IgD-negative memory B cell (primary cell): ENCODE data around the gene PRPF38B. TPM values are rescaled to one million over a fixed set of nuclear protein-coding genes. Genes with fewer than 3 reads are reported as not detected.

ENCODE experiments used
- H3K27ac Mint-ChIP-seq, 3 donors: one replicate each; pipeline ENCODE4 v1.8.0; 2020 to 2022; ENCODE audit warnings: mild to moderate bottlenecking in 3 of 3, mixed read lengths in 3 of 3, moderate library complexity in 1 of 3
- H3K27me3 Mint-ChIP-seq: one replicate; pipeline ENCODE4 v1.8.0; 2021; ENCODE audit warnings: mixed read lengths
- H3K36me3 Mint-ChIP-seq: one replicate; pipeline ENCODE4 v1.8.0; 2020; ENCODE audit warnings: mild to moderate bottlenecking, mixed read lengths
- H3K4me1 Mint-ChIP-seq, 3 donors: one replicate each; pipeline ENCODE4 v1.8.0; 2020 to 2022; ENCODE audit warnings: mixed read lengths in 3 of 3, mild to moderate bottlenecking in 1 of 3
- H3K4me3 Mint-ChIP-seq, 4 donors: one replicate each; pipeline ENCODE4 v1.8.0; 2020 to 2022; ENCODE audit warnings: mild to moderate bottlenecking in 4 of 4, mixed read lengths in 4 of 4, moderate library complexity in 3 of 4
- H3K9me3 Mint-ChIP-seq, 3 donors: one replicate each; pipeline ENCODE4 v1.8.0; 2020 to 2021; ENCODE audit warnings: mixed read lengths in 3 of 3, mild to moderate bottlenecking in 1 of 3
- polyA plus RNA-seq: library from polyadenylated mRNA; unstranded; fragments of 300-500 nt; fragmentation: Illumina TruSeq; gene quantifications from one replicate; pipeline ENCODE4 v1.2.3, GENCODE V29; 2021

Gene PRPF38B
- polyA plus RNA-seq, 1 donor from 2014 or later = 26.2 TPM

DNA sequence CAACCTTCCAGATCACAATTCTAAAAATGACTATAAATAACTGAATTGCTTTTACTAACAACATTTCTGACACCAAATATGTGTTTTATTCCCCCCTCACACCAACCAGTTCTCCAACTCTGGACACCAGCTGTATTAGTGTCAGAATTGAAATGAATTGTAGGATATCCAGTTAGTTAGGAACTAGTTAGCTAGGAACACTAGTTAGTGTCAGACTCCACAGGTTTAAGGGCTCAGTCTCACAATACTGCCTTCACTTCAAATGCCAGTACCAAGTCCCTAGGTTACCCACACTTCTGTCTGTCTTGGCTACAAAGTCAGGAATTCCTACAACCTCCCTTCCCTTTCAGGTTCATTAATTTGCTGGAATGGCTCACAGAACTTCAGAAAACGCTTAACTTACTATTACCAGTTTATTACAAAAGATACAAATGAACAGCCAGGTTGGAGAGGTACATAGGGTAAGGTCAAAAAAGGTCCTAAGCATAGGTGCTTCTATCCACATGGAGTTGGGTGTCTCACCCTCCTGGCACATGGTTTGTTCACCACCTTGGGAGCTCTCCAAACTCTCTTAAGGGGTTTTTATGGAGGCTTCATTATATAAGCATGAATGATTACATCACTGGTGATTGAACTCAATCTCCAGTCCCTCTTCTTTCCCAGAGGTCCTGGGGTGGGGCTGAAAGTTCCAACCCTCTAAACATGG, 58.5 kb downstream of the PRPF38B start:
- peaks cover 2% of the 10 kb centered on the region for H3K36me3 Mint-ChIP-seq
- no peaks in the 10 kb centered on the region for H3K27me3 Mint-ChIP-seq
- peaks cover 19 to 24% (median 21%) of the 10 kb centered on the region in 3 donors for H3K4me1 Mint-ChIP-seq
- H3K4me3 Mint-ChIP-seq = peak overlapping the region in 1 of 4 donors; percentile 57
- peak overlapping the region in 1 of 3 donors; percentile 44 for H3K27ac Mint-ChIP-seq
- no peaks in the 10 kb centered on the region for H3K9me3 Mint-ChIP-seq

Other genes with a start within 250 kb of the PRPF38B start
- gene NBPF6, start 242.0 kb upstream of the PRPF38B start, polyA plus RNA-seq = not detected
- gene EEIG2, start 132.2 kb upstream of the PRPF38B start, polyA plus RNA-seq = 1.1 TPM
- gene HENMT1, start 31.2 kb upstream of the PRPF38B start, polyA plus RNA-seq = 10.1 TPM
- not detected for gene FNDC7, start 20.6 kb downstream of the PRPF38B start, polyA plus RNA-seq
- gene STXBP3, start 54.4 kb downstream of the PRPF38B start, polyA plus RNA-seq = 34.7 TPM
- gene AKNAD1, start 164.8 kb downstream of the PRPF38B start, polyA plus RNA-seq = not detected
- 1.5 TPM for gene GPSM2, start 184.7 kb downstream of the PRPF38B start, polyA plus RNA-seq